Stimulated activated naive CD8-positive, alpha-beta T cell treated with anti-CD3 and anti-CD28 coated beads, Interleukin-15, Interleukin-2, amounts not matched to agents 100 U/mL and 50 U/mL, for 24 hours (primary cell): Measurements from ENCODE around the gene AFF1.

Source experiments
- ATAC-seq: fragments of 150-1000 bp; cut with Tn5 transposase; one replicate; pipeline ENCODE4 v1.10.0; 2021
- DNase-seq: peaks from one replicate; pipeline ENCODE4 v3.0.0; 2021

Gene AFF1

DNA sequence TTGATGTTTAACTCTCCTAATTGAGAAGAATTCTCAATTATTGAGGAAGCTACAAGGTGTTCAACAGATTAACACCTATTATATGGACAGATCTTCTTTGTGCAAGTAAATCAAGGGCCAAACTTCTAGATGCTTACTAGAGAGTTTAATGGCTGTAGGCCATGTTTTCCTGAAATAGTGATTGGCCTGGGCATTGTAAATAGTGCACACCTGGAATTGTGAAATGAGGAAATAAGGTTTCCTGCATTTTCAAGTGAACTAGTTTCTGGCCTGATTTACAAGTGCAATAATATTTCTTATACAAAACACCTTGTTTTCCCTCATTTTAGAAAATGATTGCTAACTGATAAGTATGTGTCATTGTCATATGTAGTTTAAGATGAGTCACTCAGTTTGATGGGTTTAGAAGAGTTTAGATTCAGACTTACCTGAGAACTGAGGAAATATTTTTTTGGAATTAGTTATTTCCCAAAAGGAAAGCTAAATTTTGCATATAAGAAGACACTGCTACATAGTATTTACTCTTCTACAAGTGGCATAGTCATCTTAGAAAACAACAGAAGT lies 21.2 kb downstream of the AFF1 start:
- no peak for DNase-seq
- no peak for ATAC-seq

DNA sequence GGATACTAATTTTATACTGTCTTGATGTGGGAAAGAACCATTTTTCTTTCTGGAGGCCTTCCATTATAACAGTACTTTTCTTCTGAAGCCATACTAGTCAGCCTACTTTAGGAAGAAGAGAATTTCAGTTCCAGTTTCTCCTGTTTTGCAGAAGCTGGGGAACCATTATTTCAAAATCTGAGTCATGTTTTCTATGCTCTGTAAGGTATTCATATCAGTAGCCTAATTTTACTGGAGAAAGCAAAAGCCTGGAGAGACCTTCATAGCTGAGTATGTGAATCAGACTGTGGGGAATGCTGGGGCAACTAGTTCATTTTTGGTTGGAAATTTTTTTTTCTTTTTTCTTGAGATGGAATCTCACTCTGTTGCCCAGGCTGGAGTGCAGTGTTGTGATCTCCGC lies 22.4 kb downstream of the AFF1 start:
- DNase-seq (no peak), ATAC-seq (peak; percentile 71)

DNA sequence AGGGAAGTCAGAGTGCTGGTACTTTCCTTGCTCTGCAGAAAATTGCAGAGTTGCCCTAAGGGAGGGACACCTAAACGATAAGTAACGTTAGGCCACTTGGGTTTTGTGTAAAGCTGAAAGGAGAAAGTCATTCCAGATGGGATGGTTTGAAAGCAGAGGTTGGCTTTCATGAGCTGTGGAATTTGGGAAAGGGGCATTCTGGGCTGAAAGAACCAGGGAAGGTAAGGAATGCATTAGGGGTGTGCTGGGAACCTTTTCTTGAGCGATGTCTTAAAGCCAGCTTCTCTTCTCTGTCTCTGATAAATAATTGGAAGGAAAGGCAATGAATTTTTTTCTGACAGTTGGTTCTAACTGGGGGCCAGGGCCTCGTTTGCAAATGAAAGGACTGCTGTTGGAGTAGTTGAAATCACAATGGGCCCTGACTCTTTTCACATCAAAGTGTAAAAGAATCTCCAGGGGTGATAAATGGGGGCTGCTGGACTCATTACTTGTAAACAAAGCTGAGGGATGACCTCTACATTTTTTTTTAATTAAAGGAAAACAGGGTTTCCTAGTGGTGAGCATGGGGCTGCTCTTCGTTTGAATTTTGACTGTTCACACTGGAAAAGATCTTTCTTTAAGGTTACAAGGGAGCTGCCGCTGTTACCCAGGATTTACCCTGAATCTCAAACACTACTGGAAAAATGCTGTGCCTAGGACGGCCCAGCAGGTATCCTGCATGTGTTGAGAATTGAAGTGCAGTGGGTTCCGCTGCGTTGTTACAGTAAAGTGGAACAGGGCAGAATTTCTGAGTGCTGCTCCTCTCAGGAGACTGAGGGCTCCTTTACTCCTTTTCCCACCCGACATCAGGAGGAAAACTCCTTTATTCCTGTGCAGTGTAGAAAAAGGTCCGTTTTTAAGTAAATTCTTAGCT lies 25.0 kb downstream of the AFF1 start:
- DNase-seq (no peak), ATAC-seq (no peak)

DNA sequence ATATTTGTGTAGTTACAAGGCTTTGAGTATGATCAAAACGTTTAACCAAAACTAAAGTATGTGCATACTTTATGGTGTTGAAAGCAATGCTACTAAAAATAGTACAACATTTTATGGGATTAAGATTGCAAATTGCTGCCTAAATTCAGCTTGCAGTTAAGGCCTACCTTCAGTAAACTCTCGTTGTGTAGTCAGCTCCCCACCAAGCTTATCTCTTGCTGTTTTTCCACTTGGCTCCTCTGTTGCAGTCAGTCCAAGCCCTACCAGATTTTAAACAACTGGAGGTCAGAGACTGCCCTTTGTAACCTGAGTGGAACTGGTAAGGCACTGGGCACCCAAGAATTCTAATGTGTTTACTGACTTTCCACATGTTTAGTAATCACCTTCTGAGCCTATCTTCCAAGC lies 25.7 kb downstream of the AFF1 start:
- DNase-seq (no peak), ATAC-seq (no peak)

DNA sequence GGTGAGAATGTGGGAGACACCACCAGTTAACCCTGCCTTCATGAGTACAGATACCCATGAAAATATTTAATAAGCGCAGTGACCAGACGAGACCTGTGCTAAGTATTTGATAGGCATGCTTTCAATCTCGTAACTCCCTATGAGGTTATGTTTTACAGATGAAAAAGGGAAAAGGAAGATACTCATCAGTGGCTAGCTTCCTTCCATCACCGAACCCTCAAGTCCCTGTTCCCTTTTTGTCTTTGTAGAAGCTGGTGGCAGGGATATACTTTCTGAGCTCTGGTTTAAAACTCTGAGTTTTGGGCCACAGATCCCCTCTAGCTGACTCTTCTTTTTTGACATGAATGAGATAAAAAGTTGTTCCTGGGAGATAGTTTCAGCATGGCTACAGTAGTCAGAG lies 26.3 kb downstream of the AFF1 start:
- ATAC-seq = no peak

DNA sequence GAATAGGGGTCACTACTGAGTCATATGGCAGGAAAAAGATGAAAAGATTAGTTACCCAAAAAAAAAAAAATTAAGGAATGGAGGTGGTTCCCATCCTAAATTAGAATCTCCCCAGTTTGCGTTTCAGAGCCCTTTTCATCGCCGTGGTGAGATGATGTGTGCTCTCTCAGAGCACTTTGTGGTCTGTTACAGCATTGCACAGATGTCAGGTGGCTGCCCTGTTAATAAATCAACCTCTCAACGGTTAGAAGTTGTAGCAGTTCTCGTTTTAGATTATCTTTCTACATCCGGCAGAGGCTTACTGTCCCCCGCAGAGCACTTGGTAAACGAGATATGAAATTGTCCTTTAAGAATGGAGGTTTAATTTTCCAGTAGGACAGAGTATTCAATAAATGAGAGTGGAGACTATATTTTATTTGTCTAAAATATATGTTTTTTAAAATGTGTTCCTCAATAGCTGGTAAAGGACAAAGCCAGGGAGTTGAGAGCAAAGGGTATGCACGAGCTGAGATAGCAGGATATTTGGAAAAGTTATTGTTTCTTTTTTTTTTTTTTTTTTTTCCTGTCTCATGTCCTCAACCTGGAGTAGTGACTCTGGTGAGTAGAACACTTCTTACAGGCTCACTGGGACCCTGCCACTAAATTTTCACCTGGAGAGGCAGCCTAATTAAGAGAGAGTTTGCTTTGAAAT lies 26.9 kb downstream of the AFF1 start:
- no peak for DNase-seq
- peak; percentile 65 for ATAC-seq

More for the DNA sequence above, 26.3 kb downstream of the AFF1 start:
- DNase-seq = no peak

DNA sequence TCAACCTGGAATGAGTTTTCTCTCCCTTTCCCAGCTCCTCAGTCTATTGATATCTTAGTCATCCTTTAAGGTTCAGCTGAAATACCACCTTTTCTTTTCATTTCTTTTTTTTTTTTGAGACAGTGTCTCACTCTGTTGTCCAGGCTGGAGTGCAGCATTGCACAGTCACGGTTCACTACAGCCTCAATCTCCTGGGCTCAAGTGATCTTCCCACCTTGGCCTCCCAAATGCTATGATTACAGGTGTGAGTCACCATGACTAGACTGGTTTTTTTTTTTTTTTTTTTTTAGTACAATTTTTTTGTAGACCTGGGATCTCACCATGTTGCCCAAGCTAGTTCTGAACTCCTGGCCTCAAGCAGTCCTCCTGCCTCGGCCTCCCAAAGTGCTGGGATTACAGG lies 28.9 kb downstream of the AFF1 start:
- ATAC-seq = peak; percentile 55
- DNase-seq = no peak

DNA sequence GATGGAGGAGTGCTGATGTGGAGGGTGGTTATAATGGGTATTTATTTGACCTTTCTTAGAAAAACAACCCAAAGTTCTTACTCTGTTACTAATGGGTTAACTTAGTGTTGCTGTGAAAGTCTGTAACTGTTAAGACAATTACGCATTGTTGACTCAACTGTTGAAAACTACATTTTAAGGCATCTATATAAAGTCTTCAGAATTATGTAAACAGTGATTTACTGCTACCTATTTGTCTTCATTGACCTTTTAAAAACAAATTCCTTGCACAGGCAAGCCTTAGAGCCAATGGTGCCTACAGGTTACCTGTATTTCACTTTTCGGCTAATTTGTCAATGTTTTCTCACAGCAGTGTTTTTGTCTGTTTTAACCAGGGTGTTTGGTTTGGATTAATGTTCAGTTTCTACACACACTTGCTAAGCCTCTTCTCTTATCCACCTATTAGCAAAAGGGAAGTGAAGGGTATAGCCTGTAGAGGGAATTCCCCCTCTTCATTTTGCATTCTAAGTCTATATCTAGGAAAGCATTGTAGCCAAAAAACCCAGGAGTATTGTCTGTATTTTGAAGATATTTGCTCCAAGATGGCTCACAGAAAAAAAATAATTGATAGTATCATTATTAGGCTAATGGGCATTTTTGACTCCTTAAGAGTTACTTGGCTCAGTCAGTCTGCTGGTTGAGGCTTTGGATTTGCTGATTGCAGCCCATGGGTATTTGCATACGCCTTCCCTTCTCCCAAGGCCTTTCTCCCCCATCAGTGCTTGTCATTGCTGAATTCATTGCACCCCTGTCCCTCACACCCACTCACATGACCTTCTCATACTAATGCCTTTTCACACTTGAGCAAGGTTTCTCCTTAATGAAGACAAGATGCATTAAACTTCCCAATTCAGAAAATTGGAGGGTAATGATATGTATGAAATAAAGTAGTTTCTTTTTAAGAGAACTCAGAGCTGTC lies 30.5 kb downstream of the AFF1 start:
- DNase-seq (no peak), ATAC-seq (peak; percentile 50)

DNA sequence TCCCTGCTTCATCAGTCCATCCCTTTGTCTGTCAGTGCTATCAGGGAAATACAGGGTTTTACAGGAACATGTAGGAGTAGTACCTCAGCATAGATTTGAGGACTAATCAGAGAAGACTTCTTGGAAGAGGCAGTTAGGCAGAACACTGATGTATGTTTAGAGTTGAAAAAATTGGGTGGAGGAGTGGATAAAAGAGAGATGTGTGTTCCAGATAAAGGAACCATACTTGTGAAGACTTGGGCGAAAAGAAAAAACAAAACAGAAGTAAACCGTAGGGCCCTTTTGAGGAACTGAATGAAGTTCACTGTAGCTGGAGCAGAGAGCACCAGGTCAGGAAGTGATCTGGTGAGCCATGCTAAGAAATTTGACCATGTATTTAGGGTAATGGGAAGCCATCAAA lies 32.3 kb downstream of the AFF1 start:
- ATAC-seq (no peak), DNase-seq (no peak)

DNA sequence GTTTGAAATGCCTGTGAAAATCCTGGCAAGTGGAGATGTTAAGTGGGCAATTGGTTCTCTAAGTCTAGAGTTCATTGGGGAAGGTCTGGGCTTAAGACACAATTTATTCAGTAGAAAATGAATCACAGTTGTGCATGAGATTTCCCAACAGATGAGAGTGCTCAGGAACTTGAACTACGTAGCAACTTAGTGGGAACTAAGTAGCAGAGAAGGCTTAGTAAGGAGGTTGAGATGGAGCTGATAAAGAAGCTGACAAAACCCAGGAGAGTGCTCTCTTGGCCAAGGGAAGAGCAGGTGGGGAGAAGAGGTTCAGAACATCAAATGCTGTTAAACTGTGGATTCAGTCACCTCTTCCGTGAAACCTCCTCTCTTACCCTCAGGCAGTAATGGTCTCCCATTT lies 33.0 kb downstream of the AFF1 start:
- ATAC-seq (no peak), DNase-seq (no peak)

DNA sequence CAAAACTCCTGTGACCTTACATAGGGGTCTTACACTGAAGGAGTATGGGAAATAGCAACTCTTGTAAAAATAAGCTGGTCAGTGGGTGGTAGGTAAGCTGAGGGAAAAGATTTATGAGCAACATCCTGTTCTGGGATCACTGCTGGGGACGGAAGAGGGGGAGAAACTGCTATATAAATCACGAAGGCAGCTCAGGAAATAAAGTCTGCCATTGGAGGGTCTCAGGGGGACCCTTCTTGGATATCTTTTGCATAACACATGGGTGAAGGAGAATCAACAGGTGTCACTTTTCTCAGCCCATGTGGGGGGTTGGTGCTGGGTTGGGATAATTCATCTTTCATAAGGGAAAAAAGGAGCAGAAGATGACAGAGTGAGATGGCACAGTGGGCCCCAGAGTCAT lies 33.7 kb downstream of the AFF1 start:
- DNase-seq = no peak

DNA sequence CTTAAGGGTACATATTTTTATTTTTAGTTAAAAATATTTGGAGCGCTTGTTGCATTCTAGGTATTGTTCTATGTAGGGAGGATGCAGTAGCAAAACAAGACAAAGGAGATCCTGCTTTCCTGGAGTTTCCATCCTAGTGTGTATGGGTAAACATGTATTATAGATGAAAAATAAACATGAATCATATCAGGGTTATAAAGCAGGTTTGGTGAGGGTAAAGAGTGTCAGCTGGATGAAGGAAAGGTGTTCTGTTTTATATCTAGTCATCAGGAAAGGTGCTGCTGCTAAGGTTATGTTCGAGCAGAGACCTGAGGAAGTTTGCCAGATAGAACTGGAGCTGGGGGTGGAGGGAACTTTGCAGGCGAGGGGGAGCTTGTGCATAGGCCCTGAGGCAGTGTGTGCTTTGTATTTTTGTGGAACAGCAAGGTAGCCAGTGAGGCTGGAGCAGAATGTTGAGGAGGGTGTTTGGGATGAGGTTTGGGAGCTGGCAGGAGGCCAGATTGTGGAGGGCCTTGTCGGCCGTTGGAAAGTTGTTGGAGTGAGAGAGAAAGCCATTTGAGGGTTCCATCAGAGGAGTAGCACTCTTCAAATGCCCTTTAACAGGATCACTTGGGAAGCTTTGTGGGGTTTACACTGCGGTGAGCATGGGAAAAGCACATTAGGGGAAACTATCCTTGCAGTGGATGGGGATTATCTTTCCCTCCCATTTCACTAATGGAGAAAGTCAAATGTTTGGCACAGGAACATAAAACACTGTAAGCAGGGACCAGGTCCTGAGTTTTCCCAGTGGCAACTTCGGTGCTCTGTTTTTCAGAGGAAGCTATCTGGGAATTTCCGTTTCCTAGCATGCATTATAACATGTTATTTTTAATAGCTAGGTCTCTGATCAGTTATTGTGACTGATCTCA lies 35.9 kb downstream of the AFF1 start:
- ATAC-seq = no peak
- no peak for DNase-seq

More for the DNA sequence above, 33.7 kb downstream of the AFF1 start:
- ATAC-seq = no peak

DNA sequence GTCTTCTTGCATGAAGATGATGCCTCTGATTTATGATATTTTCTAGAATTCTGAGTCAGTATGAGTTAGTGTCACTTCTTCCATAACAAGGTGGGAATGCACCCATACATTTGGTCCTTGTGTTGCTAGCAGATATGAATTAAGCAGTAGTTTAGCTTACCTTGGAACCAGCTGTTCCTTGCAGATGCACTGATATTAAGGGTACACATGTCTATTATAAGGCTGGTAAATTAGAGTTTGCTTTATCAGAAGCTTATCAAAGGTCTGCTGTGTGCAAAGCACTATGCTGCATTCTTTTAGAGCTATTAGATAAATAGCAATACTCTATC lies 36.5 kb downstream of the AFF1 start:
- ATAC-seq (peak; percentile 65), DNase-seq (no peak)

DNA sequence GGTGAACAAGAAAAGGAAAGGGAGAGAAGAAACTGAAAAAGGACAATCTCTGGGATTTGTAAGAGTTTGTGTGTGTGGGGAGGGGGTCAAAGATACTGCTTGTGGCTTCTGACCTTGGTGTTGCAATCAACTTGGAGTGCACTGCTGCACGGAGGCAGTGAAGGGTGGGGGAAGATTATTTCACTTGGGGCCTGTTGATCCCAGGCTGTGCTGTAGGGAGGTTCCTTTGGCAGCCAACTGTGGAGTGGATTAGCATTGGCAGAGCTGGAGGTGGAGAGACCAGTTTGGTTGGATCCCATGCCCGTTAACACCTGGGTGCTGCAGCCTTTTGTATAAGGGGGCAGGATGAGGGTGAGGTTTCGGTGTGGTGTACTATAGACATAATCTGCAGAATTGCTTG lies 38.2 kb downstream of the AFF1 start:
- ATAC-seq = no peak
- DNase-seq = no peak

DNA sequence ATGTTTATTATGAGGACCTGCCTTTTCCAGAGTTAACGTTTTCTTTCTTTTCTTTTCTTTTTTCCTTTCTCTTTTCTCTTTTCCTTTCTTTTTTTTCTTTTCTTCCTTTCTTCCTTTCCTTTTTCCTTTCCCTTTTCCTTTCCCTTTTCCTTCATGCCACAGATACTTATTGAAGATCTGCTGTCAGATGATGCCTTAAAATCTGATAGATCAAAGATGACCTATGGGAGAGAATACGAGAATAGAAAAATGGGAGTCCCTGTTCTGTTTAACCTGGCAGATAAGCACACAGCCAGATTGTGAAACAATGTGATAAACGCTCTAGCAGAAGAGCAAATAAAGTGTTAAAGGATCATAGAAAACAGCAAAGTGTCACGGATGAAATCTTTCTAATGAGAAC lies 38.9 kb downstream of the AFF1 start:
- no peak for DNase-seq
- no peak for ATAC-seq

DNA sequence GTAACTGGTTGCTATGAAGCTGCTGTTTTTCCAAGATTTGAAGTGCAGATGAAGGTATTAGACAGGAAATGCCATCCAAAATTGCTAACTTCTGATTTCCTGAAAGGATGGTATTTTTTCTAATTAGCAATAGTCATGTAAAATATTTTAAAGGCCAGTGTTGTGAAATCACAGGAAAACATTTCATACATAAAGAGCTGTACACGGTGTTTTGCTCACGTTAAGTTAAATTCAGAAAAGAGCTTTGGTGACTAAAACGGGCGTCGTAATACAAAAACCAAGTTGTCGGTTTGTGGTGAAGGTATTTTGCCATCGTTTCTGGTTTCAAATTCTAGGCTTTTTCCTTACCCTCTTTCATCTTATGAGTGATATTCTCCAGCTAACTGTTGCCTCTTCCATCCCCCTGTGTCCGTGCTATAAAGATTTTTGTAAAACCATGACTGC lies 39.8 kb downstream of the AFF1 start:
- DNase-seq (no peak), ATAC-seq (peak; percentile 20)

DNA sequence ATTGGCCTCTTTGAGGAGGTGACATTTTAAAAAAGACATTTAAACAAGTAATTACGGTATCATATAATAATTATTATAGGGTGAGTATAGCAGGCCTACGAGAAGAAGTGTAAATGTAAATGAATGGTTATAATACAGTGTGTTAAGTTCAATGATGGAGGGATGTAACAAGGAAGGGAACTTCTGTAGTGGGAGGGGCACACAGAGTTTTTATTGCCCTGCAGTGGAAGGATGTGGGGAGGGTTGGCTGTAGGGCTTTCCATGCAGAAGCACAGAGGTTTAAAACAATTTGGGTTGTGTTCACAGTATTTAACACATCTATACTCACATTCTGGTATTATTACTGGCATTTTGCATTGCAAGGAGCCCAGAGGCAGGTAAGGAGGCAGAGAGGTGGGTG lies 41.1 kb downstream of the AFF1 start:
- ATAC-seq (no peak), DNase-seq (no peak)

DNA sequence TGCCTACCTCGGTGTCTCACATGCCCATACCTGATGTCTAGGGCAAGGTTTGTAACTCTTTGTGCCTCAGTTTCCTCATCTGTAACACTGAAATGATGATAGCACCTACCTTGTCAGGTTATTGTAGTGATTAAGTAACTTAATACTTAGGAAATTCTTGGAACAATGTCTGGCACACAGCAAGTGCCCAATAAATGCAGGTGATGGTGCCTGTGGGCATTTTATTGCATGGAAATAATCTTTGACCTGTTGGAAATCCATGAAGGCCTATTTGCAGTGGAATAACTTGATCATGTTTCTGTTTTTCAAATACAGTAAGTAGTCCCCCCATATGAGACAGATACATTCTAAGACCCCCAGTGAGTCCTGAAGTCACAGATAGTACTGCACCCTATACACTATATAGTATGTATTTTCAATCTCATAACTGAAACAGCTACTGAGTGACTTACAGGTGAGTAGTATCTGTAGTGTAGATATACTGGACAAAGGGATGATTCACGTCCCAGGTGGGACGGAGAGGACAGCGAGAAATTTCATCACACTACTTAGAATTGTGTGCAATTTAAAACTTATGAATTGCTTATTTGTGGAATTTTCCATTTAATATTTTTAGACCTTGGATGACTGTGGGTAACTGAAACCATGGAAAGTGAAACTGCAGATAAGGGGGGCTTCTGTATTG lies 42.1 kb downstream of the AFF1 start:
- ATAC-seq (peak; percentile 41), DNase-seq (no peak)

DNA sequence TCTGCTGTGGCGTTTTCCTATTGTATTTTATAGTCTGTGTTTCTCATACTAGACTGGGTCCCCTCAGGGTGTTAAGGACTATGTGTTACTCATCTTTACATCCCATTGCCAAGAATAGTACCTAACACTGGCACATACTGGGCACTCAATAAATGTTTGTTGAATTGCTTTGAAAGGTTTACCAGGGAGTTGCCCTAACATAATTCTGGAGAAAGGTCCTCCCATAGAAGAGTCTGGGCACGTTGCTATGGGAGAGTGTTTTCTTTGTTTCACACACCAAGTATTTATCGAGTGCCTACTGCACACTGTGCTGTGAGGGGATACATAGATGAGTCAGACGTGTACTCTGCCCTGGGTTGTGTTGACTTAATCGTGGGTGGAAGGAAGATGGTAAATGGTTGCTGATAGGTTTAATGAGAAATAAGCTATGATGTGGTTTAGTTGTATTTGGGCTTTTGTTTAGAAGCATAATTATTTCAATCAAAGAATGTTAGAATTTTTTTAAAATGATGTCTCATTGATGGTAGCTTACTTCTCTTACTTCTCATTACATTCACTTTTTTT lies 42.9 kb downstream of the AFF1 start:
- DNase-seq (peak; percentile 6), ATAC-seq (peak; percentile 86)

DNA sequence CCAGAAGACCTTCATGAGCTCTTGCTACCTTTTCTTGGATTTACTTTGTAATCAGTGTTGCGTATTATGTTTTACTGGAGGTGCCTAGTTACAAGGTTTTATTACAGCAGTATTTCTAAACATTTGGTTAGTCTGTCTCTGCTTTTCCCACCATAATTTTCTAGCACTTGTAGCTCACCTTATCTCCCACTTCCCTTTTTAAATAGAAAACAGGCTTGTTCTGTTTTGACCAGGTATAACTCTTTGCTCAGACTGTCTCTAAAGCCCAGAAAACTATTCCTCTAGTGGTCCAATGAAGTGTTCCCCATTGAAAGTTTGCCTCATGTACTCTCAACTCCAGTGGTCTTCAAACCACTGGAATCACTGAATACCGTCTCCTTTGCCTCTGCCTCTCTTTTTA lies 43.9 kb downstream of the AFF1 start:
- ATAC-seq = no peak
- no peak for DNase-seq
